Measurements from ENCODE around the gene DSEL. TPM values are rescaled to one million over a fixed set of nuclear protein-coding genes. Genes with fewer than 3 reads are reported as not detected.

Gene DSEL
- total and polyA plus RNA-seq, 12 donors, result 1.0 to 11.5 (median 4.2) TPM

DNA sequence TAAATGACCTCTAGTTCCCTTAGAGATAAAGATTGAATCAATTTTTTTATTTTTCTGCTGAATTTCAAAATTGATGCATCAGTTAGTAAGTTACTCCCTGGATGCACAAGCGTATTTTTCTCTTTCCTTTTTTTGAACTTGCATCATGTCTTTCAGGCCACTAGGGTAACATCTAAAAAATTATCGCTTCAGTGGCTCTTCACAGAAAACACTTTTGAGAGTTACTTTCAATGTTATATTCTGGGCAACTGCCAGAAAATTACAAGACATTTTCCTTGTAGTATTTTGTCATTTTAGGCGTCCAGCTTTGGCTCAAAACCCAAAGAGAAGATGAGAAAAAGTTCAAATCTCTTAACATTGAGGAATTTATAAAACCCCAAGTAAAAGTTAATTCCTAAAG lies 59.8 kb downstream of the DSEL start:
- intact Hi-C loops (cut with DNase I), result no loop called here
- no peak overlapping the region for H3K4me3 ChIP-seq
- H3K27me3 ChIP-seq, result no peaks in the 10 kb centered on the region
- H3K36me3 ChIP-seq (replicated peaks in 1 of 2), result no peaks in the 10 kb centered on the region
- TF ChIP-seq POLR2A (IDR thresholded peaks at IDR 0.05) (no peak), CTCF (IDR thresholded peaks at IDR 0.05) (peak in 3 of 6 experiments; percentile 17 to 21 (median 19))
- 44 to 63% (median 54%) methylated on average over 3 of the region's 3 CpGs for WGBS, 4 donors
- H3K4me1 ChIP-seq (replicated peaks in 1 of 2), result peaks cover 0 to 6% of the 10 kb centered on the region in 2 donors
- H3K9me3 ChIP-seq (replicated peaks in 1 of 3), result no peaks in the 10 kb centered on the region
- no peak for DNase-seq
- H3K27ac ChIP-seq, result no peak overlapping the region
